PFSK-1 (cell line): ENCODE data around the gene NISCH.

Experiments used
- FOXP2 ChIP-seq: optimal IDR thresholded peaks from 2 replicates; pipeline ENCODE3; 2011; ENCODE audit warnings: borderline replicate concordance, control low read depth, inconsistent platforms; ENCODE audit not compliant: insufficient read depth; ENCODE audit errors: extremely low read length, extremely low read depth
- POLR2AphosphoS5 ChIP-seq: IDR thresholded peaks from 2 replicates; pipeline ENCODE4 v1.6.1; 2012; ENCODE audit warnings: low read depth, mild to moderate bottlenecking, control low read depth, low read length, moderate library complexity
- SIN3A ChIP-seq: IDR thresholded peaks from 2 replicates; pipeline ENCODE4 v1.6.1; 2012; ENCODE audit warnings: mild to moderate bottlenecking, low read length, moderate library complexity, borderline replicate concordance; ENCODE audit not compliant: insufficient read depth
- TAF1 ChIP-seq: IDR thresholded peaks from 2 replicates; pipeline ENCODE4 v1.6.1; 2012; ENCODE audit warnings: low read length, control low read depth, borderline replicate concordance; ENCODE audit not compliant: insufficient read depth
- TF ChIP-seq, protein P1 (sequence below), 2 experiments: IDR thresholded peaks; 2 replicates each; pipeline versions ENCODE4 v1.6.1 to v1.8.0; 2011 to 2012; ENCODE audit warnings: low read depth in 2 of 2, low read length in 2 of 2, control low read depth in 1 of 2, inconsistent platforms in 1 of 2, mild to moderate bottlenecking in 1 of 2, moderate library complexity in 1 of 2; ENCODE audit not compliant: insufficient read depth in 1 of 2

The NISCH gene

DNA sequence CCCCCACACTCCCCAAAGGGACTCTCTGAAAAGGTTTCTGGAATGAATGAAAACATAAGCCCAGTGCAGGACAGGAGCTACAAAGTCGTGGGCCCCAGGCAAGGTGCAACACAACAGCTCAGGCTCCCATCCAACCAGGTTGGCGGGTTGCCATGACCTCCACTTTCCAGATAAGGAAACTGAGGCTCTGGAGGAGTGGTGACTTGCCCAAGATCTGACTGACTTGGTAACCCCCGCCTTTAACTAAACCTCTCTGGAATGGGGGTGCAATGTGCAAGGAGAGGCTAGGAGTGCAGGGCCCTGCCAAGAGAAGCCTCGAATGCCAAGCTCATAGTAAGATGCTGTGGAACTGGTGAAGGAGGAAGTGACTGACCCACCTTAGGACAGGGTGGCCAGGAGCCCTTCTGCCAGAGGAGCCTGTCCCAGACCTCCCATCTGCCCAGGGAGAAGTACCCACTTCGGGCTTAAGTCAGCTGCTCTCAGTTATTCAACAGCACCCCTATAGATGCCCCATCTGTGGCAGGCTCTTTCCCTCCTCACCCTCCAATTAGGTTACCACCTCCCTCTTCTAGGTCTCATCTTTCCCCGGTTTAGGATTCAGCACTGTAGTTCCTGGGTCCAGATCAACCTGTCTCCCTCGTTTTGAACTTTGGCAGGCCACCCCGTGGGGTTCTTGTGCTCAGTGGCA lies 1.0 kb upstream of the NISCH start:
- TF ChIP-seq, protein P1, sequence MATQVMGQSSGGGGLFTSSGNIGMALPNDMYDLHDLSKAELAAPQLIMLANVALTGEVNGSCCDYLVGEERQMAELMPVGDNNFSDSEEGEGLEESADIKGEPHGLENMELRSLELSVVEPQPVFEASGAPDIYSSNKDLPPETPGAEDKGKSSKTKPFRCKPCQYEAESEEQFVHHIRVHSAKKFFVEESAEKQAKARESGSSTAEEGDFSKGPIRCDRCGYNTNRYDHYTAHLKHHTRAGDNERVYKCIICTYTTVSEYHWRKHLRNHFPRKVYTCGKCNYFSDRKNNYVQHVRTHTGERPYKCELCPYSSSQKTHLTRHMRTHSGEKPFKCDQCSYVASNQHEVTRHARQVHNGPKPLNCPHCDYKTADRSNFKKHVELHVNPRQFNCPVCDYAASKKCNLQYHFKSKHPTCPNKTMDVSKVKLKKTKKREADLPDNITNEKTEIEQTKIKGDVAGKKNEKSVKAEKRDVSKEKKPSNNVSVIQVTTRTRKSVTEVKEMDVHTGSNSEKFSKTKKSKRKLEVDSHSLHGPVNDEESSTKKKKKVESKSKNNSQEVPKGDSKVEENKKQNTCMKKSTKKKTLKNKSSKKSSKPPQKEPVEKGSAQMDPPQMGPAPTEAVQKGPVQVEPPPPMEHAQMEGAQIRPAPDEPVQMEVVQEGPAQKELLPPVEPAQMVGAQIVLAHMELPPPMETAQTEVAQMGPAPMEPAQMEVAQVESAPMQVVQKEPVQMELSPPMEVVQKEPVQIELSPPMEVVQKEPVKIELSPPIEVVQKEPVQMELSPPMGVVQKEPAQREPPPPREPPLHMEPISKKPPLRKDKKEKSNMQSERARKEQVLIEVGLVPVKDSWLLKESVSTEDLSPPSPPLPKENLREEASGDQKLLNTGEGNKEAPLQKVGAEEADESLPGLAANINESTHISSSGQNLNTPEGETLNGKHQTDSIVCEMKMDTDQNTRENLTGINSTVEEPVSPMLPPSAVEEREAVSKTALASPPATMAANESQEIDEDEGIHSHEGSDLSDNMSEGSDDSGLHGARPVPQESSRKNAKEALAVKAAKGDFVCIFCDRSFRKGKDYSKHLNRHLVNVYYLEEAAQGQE (IDR thresholded peaks at IDR 0.05; ENCODE audit: insufficient read depth in 1 of 2, low read depth in 2 of 2, low read length in 2 of 2), result no peak
- TF ChIP-seq FOXP2, result no peak
- no peak for TF ChIP-seq POLR2AphosphoS5
- no peak for TF ChIP-seq SIN3A
- TF ChIP-seq TAF1, result no peak

- no peak for TF ChIP-seq POLR2AphosphoS5
- TF ChIP-seq, protein P1 (IDR thresholded peaks at IDR 0.05; ENCODE audit: insufficient read depth in 1 of 2, low read depth in 2 of 2, low read length in 2 of 2), result no peak
- TF ChIP-seq SIN3A, result no peak
- TF ChIP-seq TAF1, result no peak
- TF ChIP-seq FOXP2, result no peak
Observed at GRCh38 chr3:52454938-52455282, 494 bp upstream of the NISCH start.

DNA sequence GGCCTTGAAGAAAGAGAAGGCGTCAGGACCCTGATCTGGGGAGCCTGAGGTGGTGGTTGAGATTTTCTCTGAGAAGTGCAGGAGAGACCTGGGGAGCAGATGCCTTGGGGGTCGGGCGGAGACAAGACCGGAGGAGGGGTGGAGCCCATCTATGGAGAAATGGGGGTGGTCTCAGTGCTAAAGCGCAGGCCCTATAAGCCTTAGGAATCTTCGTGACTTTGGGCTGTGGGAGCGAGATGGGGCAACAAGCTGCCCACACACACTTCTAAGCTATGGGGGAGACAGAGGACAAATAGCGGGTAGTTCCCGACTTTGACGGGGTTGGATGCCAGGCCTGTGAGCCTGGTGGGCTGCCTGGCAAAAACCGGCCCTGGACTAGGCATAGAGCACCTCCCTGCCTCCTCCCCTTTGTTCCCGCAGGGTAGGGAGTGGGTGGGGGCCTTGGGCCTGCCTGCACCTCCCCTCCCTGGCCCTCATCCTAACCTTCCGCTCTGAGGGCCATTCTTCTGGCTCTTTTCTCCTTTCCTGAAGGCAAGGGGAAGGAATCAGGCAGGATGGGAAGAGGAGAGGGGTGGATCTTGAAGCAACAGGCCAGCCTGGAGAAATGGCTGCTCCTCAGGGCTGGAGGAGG lies 880 bp downstream of the NISCH start:
- TF ChIP-seq, protein P1 (IDR thresholded peaks at IDR 0.05; ENCODE audit: insufficient read depth in 1 of 2, low read depth in 2 of 2, low read length in 2 of 2), result no peak
- no peak for TF ChIP-seq FOXP2

- TF ChIP-seq SIN3A (no peak), POLR2AphosphoS5 (no peak), TAF1 (no peak), FOXP2 (no peak)
- TF ChIP-seq, protein P1 (IDR thresholded peaks at IDR 0.05; ENCODE audit: insufficient read depth in 1 of 2, low read depth in 2 of 2, low read length in 2 of 2), result no peak
Observed at GRCh38 chr3:52456800-52457183, 1.4 kb downstream of the NISCH start.
